Endometrial microvascular endothelial cells (primary cell): ENCODE results near the gene UFD1. TPM values are rescaled to one million over a fixed set of nuclear protein-coding genes. Genes with fewer than 3 reads are reported as not detected.
"Not testable (repeated sequence)": the region's sequence is repeated elsewhere in the genome, so short reads cannot be mapped to it uniquely, and the experiment has no call there.

ENCODE experiments used
- in situ Hi-C: cut with HindIII; loops from 2 replicates; pipeline ENCODE4 v1.10.0; 2017; ENCODE audit warnings: low sequenced_read_pairs, low pct_unique_long_range_greater_than_20kb; ENCODE audit errors: inconsistent ontology term
- total RNA-seq: library from RNA; depleted of rRNA; stranded (reverse); fragments of >200 nt; gene quantifications from one replicate; pipeline ENCODE4 v1.2.3, GENCODE V29; 2015; ENCODE audit errors: inconsistent ontology term

Gene UFD1
- total RNA-seq, 1 donor from 2014 or later, result 93.5 TPM

- in situ Hi-C loops, result no loop called here
Observed at GRCh38 chr22:19440411-19441195, 38.4 kb downstream of the UFD1 start.

GRCh38 chr22:19438298-19438697, 40.7 kb downstream of the UFD1 start:
- in situ Hi-C loops, result no loop called here

- in situ Hi-C loops, result not testable (repeated sequence)
Observed at GRCh38 chr22:19436444-19437161, 42.4 kb downstream of the UFD1 start.

- in situ Hi-C loops, result no loop called here
Observed at GRCh38 chr22:19434829-19435580, 44.0 kb downstream of the UFD1 start.

GRCh38 chr22:19434401-19434800, 44.6 kb downstream of the UFD1 start:
- in situ Hi-C loops, result no loop called here

- in situ Hi-C loops, result no loop called here
Observed at GRCh38 chr22:19432133-19432851, 46.7 kb downstream of the UFD1 start, which contains the start of gene MRPL40. TSS of gene MRPL40 (plus strand) at chr22:19432545. CDS start at chr22:19432555, 10 bp downstream.

GRCh38 chr22:19431649-19432132, 47.3 kb downstream of the UFD1 start, which contains the start of gene HIRA:
TSS of gene HIRA (minus strand) at chr22:19431733. CDS start at chr22:19431476, 257 bp downstream.
- in situ Hi-C loops, result no loop called here

- in situ Hi-C loops, result no loop called here
Observed at GRCh38 chr22:19430890-19431541, 48.0 kb downstream of the UFD1 start.

- in situ Hi-C loops, result no loop called here
Observed at GRCh38 chr22:19429950-19430889, 48.8 kb downstream of the UFD1 start.

- in situ Hi-C loops, result no loop called here
Observed at GRCh38 chr22:19424186-19424500, 54.9 kb downstream of the UFD1 start.

- in situ Hi-C loops, result no loop called here
Observed at GRCh38 chr22:19422440-19423301, 56.3 kb downstream of the UFD1 start.

GRCh38 chr22:19420321-19420720, 58.7 kb downstream of the UFD1 start:
- in situ Hi-C loops, result no loop called here

- in situ Hi-C loops, result no loop called here
Observed at GRCh38 chr22:19419464-19420178, 59.4 kb downstream of the UFD1 start.

- in situ Hi-C loops, result no loop called here
Observed at GRCh38 chr22:19419086-19419463, 59.9 kb downstream of the UFD1 start.

GRCh38 chr22:19412923-19413322, 66.1 kb downstream of the UFD1 start:
- in situ Hi-C loops, result no loop called here

- in situ Hi-C loops, result no loop called here
Observed at GRCh38 chr22:19412478-19412877, 66.5 kb downstream of the UFD1 start.
